HEK293 (cell line): ENCODE results near the gene RNF11.

Experiments used
- CTCF ChIP-seq: fragments of 450-650 bp; formaldehyde crosslinking; IDR thresholded peaks from 2 replicates; pipeline ENCODE4 v1.5.1; 2016; ENCODE audit warnings: missing biosample characterization, missing genetic modification characterization
- GLIS2 ChIP-seq: fragments of 450-650 bp; formaldehyde crosslinking; IDR thresholded peaks from 2 replicates; pipeline ENCODE4 v1.5.1; 2016; ENCODE audit warnings: missing biosample characterization, missing genetic modification characterization
- REPIN1 ChIP-seq: fragments of 450-650 bp; formaldehyde crosslinking; IDR thresholded peaks from 2 replicates; pipeline ENCODE4 v1.5.1; 2017; ENCODE audit warnings: missing biosample characterization, missing genetic modification characterization, low read depth
- SP2 ChIP-seq: fragments of 450-650 bp; formaldehyde crosslinking; IDR thresholded peaks from 2 replicates; pipeline ENCODE4 v1.5.1; 2016; ENCODE audit warnings: missing biosample characterization, missing genetic modification characterization
- SP7 ChIP-seq: fragments of 450-650 bp; formaldehyde crosslinking; IDR thresholded peaks from 2 replicates; pipeline ENCODE4 v1.5.1; 2016; ENCODE audit warnings: missing biosample characterization, missing genetic modification characterization
- ZNF140 ChIP-seq: fragments of 450-650 bp; formaldehyde crosslinking; IDR thresholded peaks from 2 replicates; pipeline ENCODE4 v1.5.1; 2016; ENCODE audit warnings: missing biosample characterization, missing genetic modification characterization
- ZNF324 ChIP-seq: fragments of 450-650 bp; formaldehyde crosslinking; IDR thresholded peaks from 2 replicates; pipeline ENCODE4 v1.5.1; 2016; ENCODE audit warnings: missing biosample characterization, missing genetic modification characterization
- ZNF362 ChIP-seq: fragments of 450-650 bp; formaldehyde crosslinking; IDR thresholded peaks from 2 replicates; pipeline ENCODE4 v1.5.1; 2016; ENCODE audit warnings: missing biosample characterization, missing genetic modification characterization
- ZNF624 ChIP-seq: fragments of 450-650 bp; formaldehyde crosslinking; IDR thresholded peaks from 2 replicates; pipeline ENCODE4 v1.5.1; 2017; ENCODE audit warnings: missing biosample characterization, missing genetic modification characterization
- ZNF837 ChIP-seq: fragments of 450-650 bp; formaldehyde crosslinking; IDR thresholded peaks from 2 replicates; pipeline ENCODE4 v1.5.1; 2016; ENCODE audit warnings: missing biosample characterization, missing genetic modification characterization

DNA sequence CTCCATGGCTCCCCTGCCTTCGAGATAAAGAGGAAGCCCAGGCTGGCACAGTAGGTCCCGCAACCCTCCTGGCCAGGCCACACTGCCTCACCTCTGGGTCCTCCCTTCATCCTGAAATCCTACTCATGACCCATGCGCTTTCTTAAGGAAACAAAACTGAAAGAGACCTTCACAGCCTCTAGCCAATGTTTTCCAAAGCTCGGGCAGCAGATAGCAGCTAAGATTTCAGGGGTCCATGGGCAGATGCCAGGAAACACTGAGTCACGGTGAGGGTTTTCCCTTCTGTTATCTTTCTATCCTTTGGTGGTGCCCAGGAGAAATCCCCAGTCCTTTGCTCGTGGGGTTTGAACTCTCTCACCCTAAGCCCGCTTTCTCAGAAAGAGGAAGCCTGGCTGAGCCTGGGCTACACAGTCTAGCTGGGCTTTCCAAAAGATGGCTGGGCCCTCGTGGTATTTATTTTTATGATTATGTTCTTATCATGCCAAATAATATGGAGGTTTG, 67.7 kb downstream of the RNF11 start:
- TF ChIP-seq CTCF (tag by site-specific recombination) (no peak), ZNF324 (no peak), REPIN1 (tag by site-specific recombination) (no peak), SP7 (no peak), ZNF362 (no peak), SP2 (tag by site-specific recombination) (no peak), ZNF837 (tag by site-specific recombination) (no peak), ZNF624 (no peak), GLIS2 (no peak), ZNF140 (no peak)
